Measurements from ENCODE around the gene NOXRED1. TPM values are rescaled to one million over a fixed set of nuclear protein-coding genes. Genes with fewer than 3 reads are reported as not detected.

Gene NOXRED1
- total RNA-seq, 4 donors from 2014 or later: 0.15 to 0.63 (median 0.40) TPM

DNA sequence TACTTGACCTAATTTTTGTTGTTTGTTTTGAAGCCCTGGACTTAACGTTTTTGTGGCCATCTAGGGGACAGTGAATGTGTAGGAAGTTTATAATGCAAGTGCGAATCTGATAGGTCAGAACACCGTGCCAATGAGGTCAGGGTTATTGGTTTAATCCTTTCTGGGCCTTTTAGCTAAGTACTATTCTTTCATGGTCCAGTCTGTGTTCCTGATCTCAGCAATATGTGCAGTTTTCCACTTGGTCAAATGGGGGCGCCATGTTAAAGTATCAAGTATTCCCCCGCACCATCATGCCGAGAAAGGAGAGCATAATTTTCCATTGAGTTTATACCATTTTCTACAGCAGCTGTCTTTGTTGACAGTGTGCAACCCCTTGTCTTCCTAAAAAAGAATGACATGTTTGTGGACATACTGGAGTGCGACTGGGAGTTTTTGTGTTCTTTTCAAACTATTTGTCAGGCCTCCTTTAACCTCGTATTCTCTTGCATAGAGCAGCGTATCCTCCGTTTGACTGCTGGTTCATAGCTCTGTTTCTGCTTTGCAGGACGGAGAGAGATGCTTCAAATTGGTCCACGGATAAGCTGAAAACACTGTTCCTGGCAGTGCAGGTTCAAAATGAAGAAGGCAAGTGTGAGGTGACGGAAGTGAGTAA lies 35.9 kb upstream of the NOXRED1 start:
- WGBS, 2 donors: 36 to 42% methylated on average over 13 of the region's 13 CpGs
- peak in 1 of 2 donors; percentile 50 for DNase-seq (ENCODE audit: low spot score in 2 of 2)

DNA sequence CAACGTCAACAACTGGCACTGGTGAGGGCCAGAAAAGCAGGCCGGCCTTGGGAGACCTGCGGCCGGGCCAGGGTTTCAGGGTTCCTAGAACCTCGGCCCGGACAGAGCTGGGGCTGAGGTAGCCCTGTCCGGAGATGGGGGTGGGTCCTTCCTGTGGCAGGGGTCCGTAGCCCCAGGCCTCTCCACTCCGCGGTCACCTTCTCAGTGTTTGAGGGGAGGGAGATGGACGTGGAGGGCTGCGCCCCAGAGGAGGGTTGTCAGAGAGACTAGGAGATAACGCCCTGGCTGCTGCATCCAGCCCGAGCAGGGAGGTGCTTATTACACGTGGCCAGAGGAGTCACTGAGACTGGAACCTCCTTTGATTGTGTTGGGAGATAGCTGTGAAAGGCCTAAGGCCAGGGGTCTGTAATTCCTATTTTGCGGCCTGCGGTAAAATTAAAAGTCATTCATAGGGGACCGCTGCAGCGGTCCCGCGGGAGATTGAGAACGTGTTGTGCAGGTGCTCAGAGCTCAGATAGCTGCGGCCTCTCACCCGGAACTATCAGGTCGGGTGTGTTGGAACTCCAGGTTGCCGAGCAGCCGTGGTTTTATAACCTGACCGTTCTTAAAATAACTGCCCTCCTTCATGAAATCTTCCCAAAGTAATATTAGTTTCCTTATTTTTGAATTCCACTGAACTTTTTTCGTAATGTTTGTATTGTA lies 35.1 kb upstream of the NOXRED1 start:
- intact Hi-C loops (cut with DNase I; ENCODE audit: low total_unique reads): no loop called here
- WGBS, 2 donors: 0 to 1% methylated on average over 18 to 26 of the region's 29 CpGs
- DNase-seq (ENCODE audit: low spot score in 2 of 2): no peak
- H3K4me3 ChIP-seq (ENCODE audit: low read depth, poor library complexity, severe bottlenecking): peak overlapping the region; percentile 94
- TF ChIP-seq, protein P1, sequence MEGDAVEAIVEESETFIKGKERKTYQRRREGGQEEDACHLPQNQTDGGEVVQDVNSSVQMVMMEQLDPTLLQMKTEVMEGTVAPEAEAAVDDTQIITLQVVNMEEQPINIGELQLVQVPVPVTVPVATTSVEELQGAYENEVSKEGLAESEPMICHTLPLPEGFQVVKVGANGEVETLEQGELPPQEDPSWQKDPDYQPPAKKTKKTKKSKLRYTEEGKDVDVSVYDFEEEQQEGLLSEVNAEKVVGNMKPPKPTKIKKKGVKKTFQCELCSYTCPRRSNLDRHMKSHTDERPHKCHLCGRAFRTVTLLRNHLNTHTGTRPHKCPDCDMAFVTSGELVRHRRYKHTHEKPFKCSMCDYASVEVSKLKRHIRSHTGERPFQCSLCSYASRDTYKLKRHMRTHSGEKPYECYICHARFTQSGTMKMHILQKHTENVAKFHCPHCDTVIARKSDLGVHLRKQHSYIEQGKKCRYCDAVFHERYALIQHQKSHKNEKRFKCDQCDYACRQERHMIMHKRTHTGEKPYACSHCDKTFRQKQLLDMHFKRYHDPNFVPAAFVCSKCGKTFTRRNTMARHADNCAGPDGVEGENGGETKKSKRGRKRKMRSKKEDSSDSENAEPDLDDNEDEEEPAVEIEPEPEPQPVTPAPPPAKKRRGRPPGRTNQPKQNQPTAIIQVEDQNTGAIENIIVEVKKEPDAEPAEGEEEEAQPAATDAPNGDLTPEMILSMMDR (IDR thresholded peaks at IDR 0.05): no peak
- no peak for TF ChIP-seq POLR2A (IDR thresholded peaks at IDR 0.05)

More for the DNA sequence above, 35.9 kb upstream of the NOXRED1 start:
- no peak overlapping the region for H3K4me3 ChIP-seq (ENCODE audit: low read depth, poor library complexity, severe bottlenecking)
- intact Hi-C loops (cut with DNase I; ENCODE audit: low total_unique reads): no loop called here
- TF ChIP-seq POLR2A (IDR thresholded peaks at IDR 0.05): no peak
- TF ChIP-seq, protein P1 (IDR thresholded peaks at IDR 0.05): no peak

DNA sequence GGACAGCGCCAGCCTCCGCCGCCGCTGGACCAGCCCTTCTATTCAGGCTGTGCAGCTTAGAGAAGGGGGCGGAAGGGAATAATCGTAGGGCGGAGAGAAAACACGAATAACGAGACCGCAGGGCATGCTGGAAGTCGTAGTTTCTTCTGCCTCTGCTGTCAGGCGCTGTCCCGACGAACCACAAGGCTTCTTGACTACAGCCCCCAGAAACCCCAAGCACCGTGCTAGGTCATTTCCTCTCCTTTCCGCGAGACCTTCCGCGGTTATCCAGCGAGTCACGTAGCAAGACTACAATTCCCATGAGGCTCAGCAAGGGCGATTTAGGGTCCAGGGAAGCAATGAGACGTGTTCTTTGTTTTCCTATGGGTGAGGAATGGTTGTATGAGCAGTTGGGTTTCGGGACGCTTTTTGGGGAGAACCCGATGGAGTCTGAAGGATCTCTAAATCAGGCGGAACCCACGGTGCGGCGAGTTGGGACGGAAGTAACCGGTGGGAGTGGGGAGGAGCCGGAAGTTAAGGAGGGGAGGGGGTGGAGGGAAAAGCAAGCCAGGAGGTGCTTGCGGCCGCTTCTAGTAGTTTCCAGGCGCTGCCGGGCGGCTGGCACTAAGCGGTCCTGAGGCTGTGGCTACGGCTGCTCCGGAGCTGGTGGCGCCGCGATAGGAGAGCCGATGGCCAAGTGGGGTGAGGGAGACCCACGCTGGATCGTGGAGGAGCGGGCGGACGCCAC lies 34.4 kb upstream of the NOXRED1 start, which contains the start of the genes AHSA1 and VIPAS39:
TSS of gene AHSA1 (plus strand) at position 572 of the 727 bp plus-strand sequence. CDS start at position 669, 97 bp downstream.
TSS of gene VIPAS39 (minus strand) at position 80 of the 727 bp plus-strand sequence. CDS start 3,499 bp downstream, outside the sequence.
- H3K4me3 ChIP-seq (ENCODE audit: low read depth, poor library complexity, severe bottlenecking): peak within 1 kb of the TSS; percentile 94
- intact Hi-C loops (cut with DNase I; ENCODE audit: low total_unique reads): no loop called here
- DNase-seq (ENCODE audit: low spot score in 2 of 2): peak; percentile 97 to 98
- WGBS, 2 donors: 1% methylated on average over 44 to 50 of the region's 50 CpGs
- TF ChIP-seq POLR2A (IDR thresholded peaks at IDR 0.05): peak in 1 of 2 donors; percentile 31
- TF ChIP-seq, protein P1 (IDR thresholded peaks at IDR 0.05): no peak

DNA sequence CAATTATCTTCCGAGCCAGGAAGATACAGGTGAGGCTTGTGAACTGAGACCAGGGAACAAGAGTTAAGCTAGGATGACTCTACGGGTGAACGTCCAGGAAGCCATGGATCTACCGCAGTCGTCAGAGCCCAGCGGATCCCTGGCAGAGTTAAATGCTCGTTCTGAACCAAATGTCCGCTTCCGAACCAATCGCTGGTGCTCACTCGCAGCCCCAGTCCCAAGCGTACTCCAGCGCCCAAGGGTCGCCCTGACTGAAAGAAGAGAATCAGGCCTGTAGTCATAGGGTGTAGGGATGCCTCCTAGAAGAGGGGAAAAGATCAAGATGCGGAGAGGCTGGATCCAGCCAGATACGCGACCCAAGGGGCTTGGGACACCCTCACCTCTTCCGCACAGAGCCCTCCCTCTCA lies 33.8 kb upstream of the NOXRED1 start:
- 0 to 1% methylated on average over 18 of the region's 18 CpGs for WGBS, 2 donors
- no peak for DNase-seq (ENCODE audit: low spot score in 2 of 2)
- intact Hi-C loops (cut with DNase I; ENCODE audit: low total_unique reads): no loop called here
- peak overlapping the region; percentile 68 for H3K4me3 ChIP-seq (ENCODE audit: low read depth, poor library complexity, severe bottlenecking)
- TF ChIP-seq POLR2A (IDR thresholded peaks at IDR 0.05): no peak
- TF ChIP-seq, protein P1 (IDR thresholded peaks at IDR 0.05): no peak

DNA sequence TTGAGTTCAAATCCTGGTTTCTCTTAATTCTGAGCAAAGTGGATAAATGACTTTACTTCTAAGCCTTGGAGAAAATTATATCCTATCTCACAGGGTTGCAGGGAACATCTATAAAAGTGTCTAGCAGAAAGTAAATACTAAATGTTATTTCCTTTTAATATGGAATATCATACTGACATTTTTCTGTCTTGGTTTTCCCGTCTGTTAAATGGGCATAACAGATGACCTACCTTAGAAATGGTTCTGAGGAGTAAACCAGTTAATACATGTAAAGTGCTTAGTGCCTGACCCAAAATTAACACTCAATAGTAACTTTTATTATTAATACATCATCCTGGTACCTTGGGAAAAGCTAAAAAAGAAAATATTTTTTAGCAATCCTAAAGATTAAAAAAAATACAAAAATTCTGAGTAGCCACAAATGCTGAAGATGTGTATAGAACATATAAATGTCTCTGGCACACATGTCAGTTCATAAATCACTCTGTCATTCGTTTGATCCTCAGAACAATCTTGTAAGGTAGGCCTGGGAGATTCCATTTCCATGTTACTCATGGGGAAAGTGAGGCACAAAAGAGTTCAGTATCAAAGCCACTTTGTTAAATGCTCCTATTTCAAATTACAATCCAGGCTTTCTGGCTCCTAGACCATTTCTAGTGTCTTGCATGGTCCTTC lies 32.8 kb upstream of the NOXRED1 start:
- TF ChIP-seq, protein P1 (IDR thresholded peaks at IDR 0.05): no peak
- no peak for TF ChIP-seq POLR2A (IDR thresholded peaks at IDR 0.05)
- DNase-seq (ENCODE audit: low spot score in 2 of 2): no peak
- no peak overlapping the region for H3K4me3 ChIP-seq (ENCODE audit: low read depth, poor library complexity, severe bottlenecking)
- 64 to 67% methylated on average over 2 of the region's 2 CpGs for WGBS, 2 donors
- intact Hi-C loops (cut with DNase I; ENCODE audit: low total_unique reads): no loop called here

Measured in lower leg skin (tissue), 4 donors.